ENCODE measurements around the gene PTPMT1.
"Not testable (repeated sequence)": the region's sequence is repeated elsewhere in the genome, so short reads cannot be mapped to it uniquely, and the experiment has no call there.

The PTPMT1 gene

GRCh38 chr11:47546274-47546673 is 19.1 kb upstream of the PTPMT1 start:
- ATAC-seq, DNase-seq: not testable (repeated sequence)

GRCh38 chr11:47550288-47551047 is 14.9 kb upstream of the PTPMT1 start:
- no peak for DNase-seq
- ATAC-seq: no peak

GRCh38 chr11:47551086-47551485 is 14.3 kb upstream of the PTPMT1 start:
- no peak for DNase-seq
- no peak for ATAC-seq

- ATAC-seq: peak; percentile 3
- DNase-seq: peak; percentile 39
Observed at GRCh38 chr11:47552056-47552565, 13.3 kb upstream of the PTPMT1 start.

GRCh38 chr11:47552566-47553405 is 12.6 kb upstream of the PTPMT1 start, which contains the start of gene CELF1:
TSS of gene CELF1 (minus strand) at chr11:47553132. CDS start at chr11:47499523, 53,609 bp downstream.
- ATAC-seq (peak; percentile 97), DNase-seq (peak; percentile 94)

GRCh38 chr11:47553406-47553743 is 12.0 kb upstream of the PTPMT1 start:
- DNase-seq (no peak), ATAC-seq (peak; percentile 17)

GRCh38 chr11:47557004-47557403 is 8.4 kb upstream of the PTPMT1 start:
- DNase-seq, ATAC-seq: not testable (repeated sequence)

- ATAC-seq: no peak
- DNase-seq: no peak
Observed at GRCh38 chr11:47558695-47559094, 6.7 kb upstream of the PTPMT1 start.

- no peak for ATAC-seq
- no peak for DNase-seq
Observed at GRCh38 chr11:47560426-47560825, 5.0 kb upstream of the PTPMT1 start.

GRCh38 chr11:47562393-47562792 is 3.0 kb upstream of the PTPMT1 start:
- DNase-seq, ATAC-seq: not testable (repeated sequence)

- DNase-seq, ATAC-seq: not testable (repeated sequence)
Observed at GRCh38 chr11:47564366-47564765, 1.0 kb upstream of the PTPMT1 start.

GRCh38 chr11:47564933-47565339 is 463 bp upstream of the PTPMT1 start:
- DNase-seq (no peak), ATAC-seq (no peak)

- ATAC-seq (no peak), DNase-seq (peak; percentile 27)
Observed at GRCh38 chr11:47566149-47566698, 825 bp downstream of the PTPMT1 start.

GRCh38 chr11:47569646-47570045 is 4.2 kb downstream of the PTPMT1 start:
- ATAC-seq (no peak), DNase-seq (no peak)

- ATAC-seq: no peak
- DNase-seq: no peak
Observed at GRCh38 chr11:47570651-47571356, 5.4 kb downstream of the PTPMT1 start.

- DNase-seq: no peak
- ATAC-seq: no peak
Observed at GRCh38 chr11:47571357-47571729, 5.9 kb downstream of the PTPMT1 start.

GRCh38 chr11:47571895-47572294 is 6.5 kb downstream of the PTPMT1 start:
- no peak for DNase-seq
- no peak for ATAC-seq

- no peak for ATAC-seq
- DNase-seq: no peak
Observed at GRCh38 chr11:47572715-47573255, 7.4 kb downstream of the PTPMT1 start.

GRCh38 chr11:47573321-47573720 is 7.9 kb downstream of the PTPMT1 start:
- ATAC-seq: no peak

GRCh38 chr11:47577460-47578041 is 12.2 kb downstream of the PTPMT1 start:
- no peak for ATAC-seq
- no peak for DNase-seq

More at GRCh38 chr11:47573321-47573720, 7.9 kb downstream of the PTPMT1 start:
- DNase-seq: no peak
